Activated naive CD4-positive, alpha-beta T cell treated with Interleukin-2 at 50 U/mL for 16 hours (primary cell): ENCODE measurements around the gene CRP.
"Not testable (repeated sequence)": the region's sequence is repeated elsewhere in the genome, so short reads cannot be mapped to it uniquely, and the experiment has no call there.

Source experiments
- DNase-seq: peaks from one replicate; pipeline ENCODE4 v3.0.0-alpha.2; 2020

Gene CRP, protein sequence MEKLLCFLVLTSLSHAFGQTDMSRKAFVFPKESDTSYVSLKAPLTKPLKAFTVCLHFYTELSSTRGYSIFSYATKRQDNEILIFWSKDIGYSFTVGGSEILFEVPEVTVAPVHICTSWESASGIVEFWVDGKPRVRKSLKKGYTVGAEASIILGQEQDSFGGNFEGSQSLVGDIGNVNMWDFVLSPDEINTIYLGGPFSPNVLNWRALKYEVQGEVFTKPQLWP

DNA sequence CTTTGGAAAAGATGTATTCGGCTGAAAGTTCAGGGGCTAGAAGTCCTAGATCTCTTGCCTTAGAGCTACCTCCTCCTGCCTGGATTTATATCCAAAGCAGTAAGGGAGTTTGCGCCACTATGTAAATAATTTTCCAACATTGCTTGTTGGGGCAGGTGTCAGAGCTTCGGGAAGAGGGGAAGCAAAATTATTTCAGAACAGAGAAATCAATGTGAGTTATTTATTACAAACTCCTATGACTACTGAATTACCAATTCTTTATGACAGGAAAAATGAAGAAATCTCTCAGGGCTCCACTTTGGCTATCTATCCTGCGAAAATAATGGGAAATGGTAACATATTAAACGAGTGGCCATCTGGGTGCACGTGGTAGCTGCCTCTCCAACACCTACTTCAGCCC is at the start of gene CRP:
CRP (minus strand) TSS at position 61 of the 400 bp plus-strand sequence. CDS start 104 bp downstream, outside the sequence.
- no peak for DNase-seq

DNA sequence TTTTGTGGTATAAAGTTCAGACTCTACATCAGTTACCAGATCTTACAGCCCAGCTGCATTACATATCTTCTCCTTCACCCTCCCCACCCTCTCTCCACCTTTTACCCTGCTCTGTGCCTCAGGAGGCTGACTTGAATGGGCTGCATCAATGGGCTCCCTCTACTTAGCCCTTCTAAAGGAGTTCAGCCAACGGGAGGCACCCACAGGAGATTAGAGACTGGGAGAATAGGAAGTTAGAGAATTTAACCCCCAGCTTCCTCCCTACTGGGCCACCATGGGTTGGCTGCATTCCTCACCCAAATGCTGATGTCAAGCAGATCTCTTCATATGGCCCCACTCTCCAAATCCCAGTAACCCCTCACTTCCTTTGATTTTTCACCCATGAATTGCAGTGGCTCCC is 49.3 kb upstream of the CRP start:
- DNase-seq = no peak

DNA sequence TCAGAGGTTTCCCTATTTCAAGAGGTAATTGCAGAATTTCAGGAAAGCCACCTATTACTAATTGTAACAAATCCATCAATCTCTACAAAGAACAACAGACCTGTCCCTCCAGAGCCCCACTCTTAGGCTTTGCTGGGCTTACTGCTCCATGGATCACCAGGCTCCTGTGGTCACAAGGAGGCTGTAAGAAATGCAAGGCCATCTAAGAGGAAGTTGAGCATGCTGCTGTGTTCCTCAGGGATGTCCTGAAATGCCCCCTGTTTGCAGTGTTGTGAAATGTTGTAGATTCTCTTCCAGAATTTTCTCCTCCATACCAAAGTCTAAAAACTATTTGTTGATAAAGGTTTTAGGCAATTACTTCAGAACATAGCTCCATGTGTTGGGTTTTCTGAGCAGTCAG is 42.0 kb upstream of the CRP start:
- DNase-seq = no peak

DNA sequence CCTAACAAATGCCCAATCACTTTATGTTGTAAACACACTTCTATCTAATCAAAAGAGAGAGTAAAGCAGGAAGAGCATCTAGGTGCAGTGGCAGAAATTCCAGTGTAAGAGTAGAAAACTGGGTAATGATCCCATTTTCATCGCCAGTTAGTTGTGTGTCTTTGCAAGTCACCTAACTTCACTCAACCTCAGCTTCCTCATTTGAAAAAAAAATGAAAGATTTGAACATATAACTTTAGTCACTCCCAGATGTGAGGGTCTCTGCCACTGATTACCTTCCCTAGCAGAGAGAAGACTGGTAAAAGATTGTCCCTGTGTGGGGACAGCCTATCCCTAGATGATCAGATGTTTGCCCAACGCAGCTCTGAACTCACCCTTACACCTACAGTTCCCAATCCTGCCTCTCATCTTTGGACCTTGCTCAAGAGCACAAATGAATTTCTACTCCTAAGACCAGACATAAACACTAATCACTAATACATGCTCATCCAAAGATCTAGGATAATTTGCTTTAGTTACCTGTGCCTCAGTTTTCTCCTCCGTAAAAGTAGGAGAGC is 41.1 kb upstream of the CRP start:
- DNase-seq = no peak

DNA sequence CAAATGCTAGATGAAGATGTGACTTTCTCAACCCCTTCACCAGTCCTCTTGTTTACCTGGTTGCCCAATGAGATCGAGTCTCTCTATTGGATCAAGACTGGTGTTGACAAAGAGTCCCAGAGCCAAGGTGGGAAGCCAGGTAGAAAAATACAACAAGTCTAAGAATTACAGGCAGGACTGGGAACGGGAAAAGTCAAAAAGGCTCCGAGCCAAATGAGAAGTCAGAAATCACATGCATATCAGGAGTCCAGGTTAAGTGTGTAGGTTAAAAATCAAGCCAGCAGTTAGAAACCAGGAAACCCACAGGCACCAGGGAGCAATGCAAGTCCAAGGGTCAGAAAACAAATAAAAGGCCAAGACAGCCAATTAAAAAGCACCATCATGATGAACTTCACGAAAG is 39.0 kb upstream of the CRP start:
- DNase-seq = no peak

DNA sequence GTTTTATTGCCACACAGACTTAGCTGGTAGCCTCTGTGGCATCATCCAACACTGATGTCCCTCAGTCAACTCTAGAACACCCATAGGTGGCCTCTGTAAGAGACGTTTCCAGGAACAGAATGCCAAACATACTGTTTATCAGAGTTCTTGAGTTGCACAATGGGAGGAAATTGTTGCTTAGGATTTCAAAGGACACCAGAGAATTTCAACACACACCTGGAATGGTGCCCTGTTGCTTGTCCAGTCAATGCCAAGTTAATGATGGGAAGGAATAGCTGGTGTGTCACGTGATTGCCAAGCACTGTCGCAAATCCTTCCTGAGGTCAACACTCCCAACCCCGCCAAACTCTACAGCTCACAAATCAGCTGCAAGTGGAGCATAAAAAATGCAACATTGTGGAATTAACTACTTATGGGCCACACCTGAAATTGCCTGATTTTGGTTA is 37.8 kb upstream of the CRP start:
- no peak for DNase-seq

DNA sequence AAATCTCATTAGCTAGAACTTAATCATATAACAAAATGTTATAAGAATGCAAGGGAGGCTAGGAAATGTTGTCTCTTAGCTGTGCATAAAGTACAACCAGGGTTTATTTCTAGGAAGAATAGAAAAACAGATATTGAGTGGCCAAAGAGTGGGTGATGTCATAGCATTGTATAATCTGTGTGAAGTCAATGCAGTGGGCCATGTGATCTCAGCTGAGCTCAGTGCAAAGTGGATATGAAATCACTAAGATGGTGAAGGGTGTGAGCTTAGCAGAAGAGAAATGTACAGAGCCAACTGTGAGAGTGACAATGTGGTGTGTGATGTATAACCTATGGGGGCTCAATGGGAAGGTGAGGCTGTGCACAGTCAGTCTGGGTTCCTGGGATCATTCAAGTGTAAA is 36.6 kb upstream of the CRP start:
- DNase-seq = no peak

DNA sequence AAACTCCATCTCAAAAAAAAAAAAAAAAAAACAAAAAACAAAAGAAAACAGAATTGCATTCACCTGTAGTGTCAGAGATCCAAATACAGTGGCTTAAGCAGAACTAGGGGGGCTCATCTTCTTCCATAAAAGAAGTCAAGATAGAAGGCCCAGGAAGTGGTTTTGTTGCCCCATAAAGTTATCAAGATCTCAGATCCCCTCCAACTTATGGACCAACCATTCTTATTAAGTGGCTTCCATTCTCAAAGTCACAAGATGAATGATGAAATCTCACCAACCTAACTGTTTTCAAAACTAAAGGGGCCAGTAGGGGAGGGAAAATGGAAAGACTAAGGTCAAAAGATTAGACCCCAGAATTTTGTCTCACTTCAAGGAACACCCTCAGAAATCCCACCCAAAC is 36.2 kb upstream of the CRP start:
- DNase-seq = no peak

DNA sequence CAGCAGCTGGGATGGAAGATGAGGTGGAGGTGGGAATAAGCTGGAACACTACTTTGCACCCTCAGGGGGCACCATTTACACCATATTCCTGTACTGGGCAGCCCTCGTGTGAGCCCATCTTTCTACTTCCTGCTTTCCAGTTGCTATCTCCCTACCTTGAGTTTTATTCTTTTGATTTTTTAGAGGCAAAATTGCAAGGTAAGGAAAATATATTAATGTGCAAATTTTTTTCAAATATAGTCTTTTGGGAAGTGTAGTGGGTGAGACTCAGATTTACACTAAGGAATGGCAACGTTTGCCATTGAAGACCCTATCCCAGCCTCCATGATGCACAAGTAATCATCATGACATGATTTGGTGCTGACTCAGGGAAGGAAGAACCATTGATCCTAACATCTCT is 35.2 kb upstream of the CRP start:
- no peak for DNase-seq

DNA sequence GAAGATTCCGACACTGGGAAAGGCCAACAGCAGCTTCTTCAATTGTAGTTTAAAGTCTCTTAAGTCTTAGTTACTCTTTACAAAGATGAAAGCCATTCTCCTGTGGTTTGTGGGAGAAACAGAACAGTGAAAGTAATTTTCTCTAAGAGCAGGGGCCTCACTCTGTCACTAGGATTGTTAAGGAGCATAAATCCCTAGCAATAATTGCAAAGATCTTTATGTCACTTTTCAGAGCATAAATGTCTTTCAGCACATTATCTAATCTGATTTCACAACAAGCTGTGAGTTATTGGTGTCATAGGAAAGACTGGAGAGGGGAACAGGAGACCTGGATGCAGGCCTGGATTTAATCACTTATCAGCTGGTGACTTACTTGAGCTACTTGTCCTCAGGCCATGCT is 34.0 kb upstream of the CRP start:
- no peak for DNase-seq

DNA sequence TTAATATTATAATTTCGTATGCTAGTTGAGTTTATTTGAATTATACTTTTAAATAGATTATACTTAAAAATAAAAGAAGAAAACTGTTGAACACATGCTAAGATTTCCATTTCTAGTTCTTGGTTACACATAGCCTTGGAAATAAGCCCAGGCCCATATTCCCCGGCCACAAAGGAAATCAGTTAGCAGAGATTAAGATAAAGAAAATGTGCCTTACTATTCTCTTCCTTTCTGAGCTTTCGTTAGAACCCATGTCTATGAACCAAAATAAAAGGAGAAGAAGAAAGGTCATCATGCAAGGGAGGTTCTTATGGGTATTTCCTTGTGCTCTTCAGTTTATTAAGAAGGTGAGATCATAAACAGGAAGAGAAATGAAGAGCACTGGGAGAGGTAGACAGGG is 32.3 kb upstream of the CRP start:
- no peak for DNase-seq

DNA sequence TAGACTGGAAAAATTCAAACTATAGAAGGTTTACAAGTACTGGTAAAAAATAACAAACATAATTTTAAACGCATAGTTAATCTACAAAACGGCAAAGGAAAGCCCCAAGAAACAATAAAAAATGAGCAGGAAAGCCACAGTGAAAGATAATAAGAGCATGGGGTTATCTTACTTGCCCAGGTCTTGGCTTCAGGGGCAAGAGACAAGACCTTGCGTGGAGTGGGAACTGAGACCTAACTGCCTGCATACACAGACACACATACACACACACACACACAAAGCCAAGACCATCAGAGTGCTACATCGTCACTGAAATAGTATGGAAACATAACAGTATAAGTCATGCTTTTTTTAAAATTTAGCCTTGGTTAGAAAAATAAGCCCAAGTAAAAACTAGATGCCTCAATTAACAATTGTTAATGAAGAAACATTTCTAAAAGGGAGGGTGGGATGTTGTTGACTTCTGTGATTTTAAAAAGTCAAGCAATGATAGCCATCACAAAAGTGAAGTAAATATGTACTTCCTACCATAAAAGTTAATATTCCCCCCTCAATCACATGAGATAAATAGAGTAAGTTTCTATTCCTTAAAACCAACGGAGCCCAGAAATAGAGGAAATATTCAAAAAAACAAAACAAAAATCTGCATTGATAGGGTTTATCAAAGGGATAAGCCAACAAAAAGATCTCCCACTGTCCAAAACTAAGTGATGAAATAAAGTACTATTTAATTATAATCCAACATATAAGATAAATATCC is 29.4 kb upstream of the CRP start:
- no peak for DNase-seq

DNA sequence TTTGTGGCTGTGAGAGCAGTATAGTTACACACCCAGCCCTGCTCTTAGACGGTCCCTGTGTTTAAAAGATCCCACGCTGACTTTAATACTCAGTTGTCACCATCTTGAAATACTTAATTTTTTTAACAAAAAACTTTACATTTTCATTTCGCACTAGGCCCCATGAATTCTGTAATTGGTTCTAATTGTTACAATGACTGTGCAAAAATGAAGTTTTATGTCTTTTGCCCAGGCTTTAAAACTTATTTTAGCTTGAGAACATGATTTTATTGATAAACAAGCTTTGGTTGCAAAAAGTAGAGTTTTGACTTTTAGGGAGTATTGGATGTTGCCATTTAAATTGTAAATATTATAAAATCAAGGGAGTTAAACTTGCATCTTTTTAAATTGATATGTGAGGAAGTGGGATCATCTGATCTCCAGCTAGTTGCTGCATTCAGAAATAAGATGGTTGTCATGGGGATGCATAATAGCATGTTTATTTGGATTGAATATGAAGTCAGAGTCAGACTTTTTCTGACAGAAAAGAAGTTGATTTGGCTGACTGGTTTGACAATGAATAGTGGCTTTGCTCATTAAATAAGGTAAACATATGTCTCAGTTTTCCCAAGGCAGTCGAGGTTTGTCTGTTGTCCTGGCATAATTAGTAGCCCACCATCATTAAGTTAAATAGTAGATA is 23.0 kb upstream of the CRP start:
- DNase-seq = no peak

DNA sequence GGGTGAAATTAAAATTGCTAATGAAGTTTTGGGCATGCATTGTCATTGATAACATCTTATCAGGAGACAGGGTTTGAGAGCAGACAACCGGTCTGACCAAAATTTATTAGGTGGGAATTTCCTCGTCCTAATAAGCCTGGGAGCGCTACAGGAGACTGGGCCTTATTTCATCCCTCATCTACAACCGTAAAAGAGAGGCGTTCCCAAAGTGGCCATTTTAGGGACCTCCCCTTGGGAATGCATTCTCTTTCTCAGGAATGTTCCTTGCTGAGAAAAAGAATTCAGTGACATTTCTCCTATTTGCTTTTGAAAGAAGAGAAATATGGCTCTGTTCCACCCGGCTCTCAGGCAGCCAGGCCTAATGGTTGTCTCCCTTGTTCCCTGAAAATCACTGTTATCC is 8.8 kb upstream of the CRP start:
- not testable (repeated sequence) for DNase-seq

DNA sequence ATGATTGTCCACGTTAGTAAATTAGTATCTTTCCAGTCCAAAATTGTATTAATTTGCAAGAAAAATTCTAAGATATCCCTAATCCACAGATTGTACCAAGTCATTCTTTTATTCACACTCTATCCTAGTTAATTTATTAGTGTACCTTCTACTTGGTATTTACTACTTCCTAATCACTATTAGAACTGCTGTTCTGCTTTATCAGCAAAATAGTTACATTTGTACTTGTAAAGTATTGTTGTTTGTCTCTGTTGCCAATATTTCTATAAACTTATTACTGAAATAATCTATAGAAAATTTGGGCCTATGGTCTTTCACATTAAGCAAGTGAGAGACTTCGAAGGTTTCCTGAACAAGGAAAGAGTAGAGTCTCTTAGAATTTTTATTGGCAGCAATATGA is 5.6 kb upstream of the CRP start:
- DNase-seq = no peak

DNA sequence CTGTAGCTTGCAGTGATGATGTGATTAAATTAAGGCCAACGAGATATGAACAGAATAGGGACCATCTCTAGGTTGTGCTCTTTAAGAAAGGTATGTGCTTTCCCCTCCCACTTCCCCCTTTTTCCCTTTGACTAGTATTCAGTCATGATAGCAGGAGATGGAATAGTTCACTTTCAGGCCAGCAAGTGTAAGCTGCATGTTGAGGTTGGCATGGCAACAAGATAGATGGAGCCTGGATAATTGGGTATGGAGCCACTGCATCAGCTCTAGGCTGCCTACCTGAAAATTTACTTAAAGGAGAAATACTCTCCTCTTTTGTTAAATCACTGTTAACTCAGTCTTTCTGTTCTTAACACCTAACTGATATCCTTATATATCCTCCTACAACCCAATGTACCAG is 1.5 kb upstream of the CRP start:
- no peak for DNase-seq

DNA sequence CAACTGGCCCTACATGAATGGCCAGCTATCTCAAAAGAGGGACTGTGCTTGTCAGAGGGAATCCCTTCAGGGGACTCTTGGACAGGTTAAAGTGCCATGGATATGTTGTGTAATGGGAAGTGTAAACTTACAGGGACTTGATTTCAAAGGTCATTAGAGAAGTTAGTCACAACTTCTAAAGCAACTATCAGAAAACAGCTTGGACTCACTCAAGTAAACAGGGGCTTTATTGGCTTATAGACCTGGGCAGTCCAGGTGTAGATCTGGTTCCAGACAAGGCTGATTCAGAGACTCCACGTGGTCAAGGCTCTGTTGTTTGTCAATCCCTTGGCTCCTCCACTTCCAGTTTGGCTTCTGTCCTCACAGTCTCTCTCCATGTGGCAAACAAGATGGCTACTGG is 2.3 kb downstream of the CRP start:
- DNase-seq = no peak

DNA sequence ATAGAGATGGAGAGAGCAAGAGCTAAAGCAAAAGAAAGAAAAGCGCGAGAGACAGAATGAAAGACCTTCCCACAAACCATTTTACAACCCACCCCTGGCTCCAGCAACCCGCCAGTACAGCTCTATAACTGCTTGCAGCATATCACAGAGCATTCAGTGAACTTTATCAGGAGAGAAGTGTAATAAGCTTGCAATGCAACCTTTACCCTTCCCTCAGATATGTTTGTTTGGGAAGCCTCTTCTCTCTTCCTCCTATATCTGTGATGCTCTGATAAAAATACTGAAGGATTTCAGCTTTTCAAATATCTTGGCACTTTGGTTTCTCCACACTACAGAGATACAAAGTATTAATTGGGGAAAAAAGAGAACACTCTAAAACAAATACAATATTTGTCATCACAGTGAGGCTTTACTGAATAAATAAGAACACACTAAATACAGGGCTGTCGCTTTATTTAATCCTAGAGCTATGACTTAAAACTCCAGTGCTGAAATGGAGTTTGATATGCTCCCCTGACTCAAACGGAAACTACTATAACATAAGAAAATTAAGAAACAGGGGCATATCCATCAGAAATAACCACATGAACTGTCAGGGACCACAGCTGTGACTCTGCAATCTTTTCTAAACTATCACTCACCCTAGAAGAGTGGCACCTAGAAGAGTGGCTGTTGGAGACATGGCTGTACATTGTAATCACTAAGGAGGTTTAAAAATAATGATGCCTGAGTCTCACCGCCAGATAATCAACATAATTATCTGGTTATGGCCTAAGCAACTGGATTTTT is 6.7 kb downstream of the CRP start:
- DNase-seq = no peak

DNA sequence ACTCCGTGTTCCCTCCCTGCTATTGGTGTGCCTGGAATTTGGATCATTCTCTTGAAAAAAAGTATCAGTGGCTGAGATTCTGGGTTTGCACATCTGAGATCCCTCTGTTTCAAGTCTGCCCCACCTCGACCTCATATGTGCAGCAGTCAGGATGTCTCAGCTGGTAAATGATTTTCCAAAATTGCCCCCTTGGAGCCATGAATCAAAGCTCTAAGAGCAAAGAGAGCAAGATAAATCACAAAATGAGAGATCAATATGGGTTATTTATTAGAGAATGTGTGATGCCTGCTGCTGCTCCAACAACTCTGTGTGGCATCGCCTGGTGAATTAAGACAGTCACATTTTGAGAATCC is 8.5 kb downstream of the CRP start:
- DNase-seq = no peak

DNA sequence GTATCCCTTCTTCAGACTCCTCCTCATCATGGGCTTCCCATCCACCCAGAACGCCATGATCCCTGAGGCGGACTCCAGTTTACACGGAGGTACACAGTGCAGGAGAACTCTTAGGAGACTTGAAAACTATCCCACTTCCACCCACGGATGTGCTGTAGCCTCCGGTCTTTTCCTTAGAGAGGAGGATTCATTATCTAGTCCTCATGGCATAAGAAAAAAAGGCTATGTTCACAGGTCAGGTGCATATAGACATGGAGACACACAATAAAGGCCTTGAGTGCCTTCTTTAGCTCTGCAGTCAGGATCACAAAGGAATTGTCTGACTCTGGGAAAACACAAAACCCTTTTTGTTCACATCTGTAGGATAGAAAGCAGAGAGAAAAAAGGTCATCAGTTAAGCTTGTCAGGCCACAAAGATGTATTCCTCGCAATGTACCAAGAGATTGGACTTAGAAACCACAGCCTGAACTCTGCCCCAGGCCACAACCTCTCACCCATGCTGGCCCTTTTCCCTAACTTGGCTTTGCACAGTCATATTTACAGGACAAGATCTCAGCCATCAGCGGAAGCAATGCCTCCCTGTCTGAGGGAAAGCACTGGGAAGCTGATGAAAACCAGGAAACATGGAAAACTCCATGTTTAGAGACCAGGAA is 9.0 kb downstream of the CRP start:
- no peak for DNase-seq

DNA sequence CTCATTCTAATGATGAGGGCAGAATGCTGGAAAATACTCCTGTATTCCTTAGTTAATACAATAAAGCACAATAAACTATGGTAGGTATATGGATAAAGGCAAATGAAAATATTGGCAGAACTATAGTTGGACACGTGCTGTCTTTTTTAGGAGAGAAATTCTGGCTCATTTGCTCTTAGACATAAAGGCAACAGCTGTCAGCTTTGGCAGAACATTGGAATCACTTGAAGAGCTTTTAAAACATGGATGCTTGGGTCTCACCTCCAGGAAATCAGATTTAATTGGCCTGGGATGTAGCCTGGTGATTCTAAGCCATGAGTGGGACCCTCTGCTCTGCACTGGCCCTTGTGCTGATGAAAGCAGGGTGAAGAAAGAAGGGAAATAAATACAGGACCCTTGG is 9.9 kb downstream of the CRP start:
- no peak for DNase-seq

DNA sequence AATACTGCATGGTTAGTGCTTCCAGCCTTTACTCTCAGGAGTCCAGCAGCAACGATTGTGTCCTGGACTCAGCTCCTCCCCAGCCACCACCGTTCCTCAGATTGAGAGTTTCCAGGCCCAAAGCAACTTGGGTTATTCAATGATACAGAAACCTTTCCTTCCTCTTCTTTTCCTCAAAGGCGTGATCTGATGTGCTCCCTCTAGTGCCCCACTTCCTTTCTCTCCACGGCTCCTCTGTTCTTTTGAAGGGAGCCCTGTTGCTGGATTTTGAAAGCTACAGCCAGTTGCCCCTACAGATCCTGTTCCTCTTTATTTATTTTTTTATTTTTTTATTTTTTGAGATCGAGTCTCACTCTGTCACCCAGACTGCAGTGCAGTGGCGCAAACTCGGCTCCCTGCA is 14.1 kb downstream of the CRP start:
- DNase-seq = no peak

DNA sequence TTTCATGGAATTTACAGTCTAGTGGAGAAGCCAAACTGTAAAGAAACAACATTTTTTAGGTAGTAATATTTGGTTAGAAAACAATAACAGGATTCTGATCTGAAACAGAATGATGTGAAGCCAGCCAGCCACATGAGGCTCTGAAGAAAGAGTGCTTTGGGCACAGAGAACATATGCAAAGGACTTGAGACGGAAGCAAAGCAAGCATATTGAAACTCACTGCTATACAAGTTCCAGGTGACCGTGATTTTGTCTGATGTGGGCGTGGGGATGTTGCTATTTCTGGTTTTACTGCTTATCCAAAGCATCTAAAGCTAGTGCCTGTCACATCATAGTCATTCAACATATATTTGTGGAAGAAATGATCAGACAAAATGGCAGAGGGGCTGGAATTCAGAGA is 14.7 kb downstream of the CRP start:
- DNase-seq = no peak
